PC-9 (cell line): Measurements from ENCODE around the gene MINDY4B.

Source experiments
- EZH2 ChIP-seq: fragments of 200-600 bp; sonication (generic); IDR thresholded peaks from 2 replicates; pipeline ENCODE4 v1.8.0; 2017; ENCODE audit warnings: antibody characterized with exemption, low read depth
- TF ChIP-seq, protein P1 (sequence below): fragments of 200-600 bp; sonication (generic); conservative IDR thresholded peaks from 2 replicates; pipeline ENCODE4 v1.6.1; 2017; ENCODE audit warnings: mixed run types, antibody characterized with exemption, mild to moderate bottlenecking, moderate library complexity

DNA sequence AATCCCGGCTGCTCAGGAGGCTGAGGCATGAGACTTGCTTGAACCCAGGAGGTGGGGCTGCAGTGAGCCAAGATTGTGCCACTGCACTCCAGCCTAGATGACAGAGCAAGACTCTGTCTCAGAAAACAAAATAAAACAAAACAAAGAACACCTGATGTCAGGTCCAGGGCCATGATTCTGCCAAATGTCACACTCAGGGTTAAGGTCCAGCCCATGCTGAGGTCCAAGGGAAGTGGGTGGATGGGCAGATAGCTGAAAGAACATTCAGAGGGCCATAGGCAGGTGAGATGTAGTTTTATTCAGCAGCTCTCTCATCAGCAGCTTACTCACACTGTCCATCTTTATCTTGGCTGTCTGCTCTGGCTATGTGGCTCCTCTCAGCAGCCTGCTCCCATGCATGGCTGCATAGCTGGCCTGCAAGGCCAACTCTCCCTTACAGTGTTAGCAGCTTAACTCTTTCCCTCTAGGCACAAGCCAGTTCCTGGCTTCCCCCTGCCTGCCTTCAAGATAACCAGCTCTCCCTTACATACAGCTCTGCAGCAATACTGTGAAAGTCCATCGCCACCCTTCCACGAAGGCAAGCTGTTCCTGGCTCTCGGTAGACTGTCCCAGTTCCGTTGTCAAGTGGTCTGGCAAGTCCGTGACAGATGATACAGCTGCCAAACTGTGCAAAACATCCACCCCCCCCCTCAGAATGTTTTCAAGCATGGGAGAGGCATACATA is 79.9 kb downstream of the MINDY4B start:
- TF ChIP-seq, protein P1, sequence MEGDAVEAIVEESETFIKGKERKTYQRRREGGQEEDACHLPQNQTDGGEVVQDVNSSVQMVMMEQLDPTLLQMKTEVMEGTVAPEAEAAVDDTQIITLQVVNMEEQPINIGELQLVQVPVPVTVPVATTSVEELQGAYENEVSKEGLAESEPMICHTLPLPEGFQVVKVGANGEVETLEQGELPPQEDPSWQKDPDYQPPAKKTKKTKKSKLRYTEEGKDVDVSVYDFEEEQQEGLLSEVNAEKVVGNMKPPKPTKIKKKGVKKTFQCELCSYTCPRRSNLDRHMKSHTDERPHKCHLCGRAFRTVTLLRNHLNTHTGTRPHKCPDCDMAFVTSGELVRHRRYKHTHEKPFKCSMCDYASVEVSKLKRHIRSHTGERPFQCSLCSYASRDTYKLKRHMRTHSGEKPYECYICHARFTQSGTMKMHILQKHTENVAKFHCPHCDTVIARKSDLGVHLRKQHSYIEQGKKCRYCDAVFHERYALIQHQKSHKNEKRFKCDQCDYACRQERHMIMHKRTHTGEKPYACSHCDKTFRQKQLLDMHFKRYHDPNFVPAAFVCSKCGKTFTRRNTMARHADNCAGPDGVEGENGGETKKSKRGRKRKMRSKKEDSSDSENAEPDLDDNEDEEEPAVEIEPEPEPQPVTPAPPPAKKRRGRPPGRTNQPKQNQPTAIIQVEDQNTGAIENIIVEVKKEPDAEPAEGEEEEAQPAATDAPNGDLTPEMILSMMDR, result no peak
- TF ChIP-seq EZH2, result no peak
